HG02588 (cell line): ENCODE measurements around the gene SYT13.

ENCODE experiments used
- ATAC-seq: cut with Tn5 transposase; IDR thresholded peaks from one replicate; pipeline ENCODE4 v1.9.1; 2021; ENCODE audit warnings: mild to moderate bottlenecking, moderate library complexity; ENCODE audit not compliant: unreplicated experiment

The SYT13 gene

GRCh38 chr11:45275828-45276227, 10.3 kb downstream of the SYT13 start:
- ATAC-seq = no peak

- no peak for ATAC-seq
These were observed 11.9 kb downstream of the SYT13 start for GRCh38 chr11:45274206-45274605.

GRCh38 chr11:45273509-45273908, 12.6 kb downstream of the SYT13 start:
- no peak for ATAC-seq

GRCh38 chr11:45272701-45273100, 13.4 kb downstream of the SYT13 start:
- ATAC-seq = no peak

GRCh38 chr11:45270946-45271716, 15.0 kb downstream of the SYT13 start:
- ATAC-seq = no peak

GRCh38 chr11:45269678-45270077, 16.5 kb downstream of the SYT13 start:
- ATAC-seq = no peak

GRCh38 chr11:45267652-45268299, 18.4 kb downstream of the SYT13 start:
- no peak for ATAC-seq

GRCh38 chr11:45267052-45267451, 19.1 kb downstream of the SYT13 start:
- ATAC-seq = no peak

GRCh38 chr11:45266676-45267020, 19.5 kb downstream of the SYT13 start:
- no peak for ATAC-seq

GRCh38 chr11:45265969-45266675, 20.0 kb downstream of the SYT13 start:
- ATAC-seq = no peak

GRCh38 chr11:45264839-45265515, 21.2 kb downstream of the SYT13 start:
- ATAC-seq = no peak

- ATAC-seq = no peak
These were observed 22.4 kb downstream of the SYT13 start for GRCh38 chr11:45263773-45264172.

- no peak for ATAC-seq
These were observed 23.2 kb downstream of the SYT13 start for GRCh38 chr11:45262900-45263299.

GRCh38 chr11:45260071-45260470, 26.1 kb downstream of the SYT13 start:
- no peak for ATAC-seq

- no peak for ATAC-seq
These were observed 26.5 kb downstream of the SYT13 start for GRCh38 chr11:45259592-45259991.

- ATAC-seq = no peak
These were observed 27.1 kb downstream of the SYT13 start for GRCh38 chr11:45258982-45259530.

GRCh38 chr11:45254070-45254469, 32.1 kb downstream of the SYT13 start:
- no peak for ATAC-seq

GRCh38 chr11:45253640-45254039, 32.5 kb downstream of the SYT13 start:
- ATAC-seq = no peak

GRCh38 chr11:45252877-45253276, 33.3 kb downstream of the SYT13 start:
- ATAC-seq = no peak

- no peak for ATAC-seq
These were observed 33.8 kb downstream of the SYT13 start for GRCh38 chr11:45252134-45252856.
